A673 (cell line): ENCODE results near the gene FUT3.
"Not testable (repeated sequence)": the region's sequence is repeated elsewhere in the genome, so short reads cannot be mapped to it uniquely, and the experiment has no call there.

Experiments used
- EZH2 ChIP-seq: fragments of 200-600 bp; sonication (generic); IDR thresholded peaks from 2 replicates; pipeline ENCODE4 v1.6.1; 2017; ENCODE audit warnings: borderline replicate concordance, low read depth, mild to moderate bottlenecking, mixed read lengths, antibody characterized with exemption, low read length; ENCODE audit not compliant: poor library complexity, severe bottlenecking
- TF ChIP-seq, protein P1 (sequence below): fragments of 300-800, 200-600 bp; sonication (generic); conservative IDR thresholded peaks from 2 replicates; pipeline ENCODE4 v1.5.1; 2017; ENCODE audit warnings: low read depth, mild to moderate bottlenecking, antibody characterized with exemption, low read length, moderate library complexity, mixed read lengths

- TF ChIP-seq, protein P1, sequence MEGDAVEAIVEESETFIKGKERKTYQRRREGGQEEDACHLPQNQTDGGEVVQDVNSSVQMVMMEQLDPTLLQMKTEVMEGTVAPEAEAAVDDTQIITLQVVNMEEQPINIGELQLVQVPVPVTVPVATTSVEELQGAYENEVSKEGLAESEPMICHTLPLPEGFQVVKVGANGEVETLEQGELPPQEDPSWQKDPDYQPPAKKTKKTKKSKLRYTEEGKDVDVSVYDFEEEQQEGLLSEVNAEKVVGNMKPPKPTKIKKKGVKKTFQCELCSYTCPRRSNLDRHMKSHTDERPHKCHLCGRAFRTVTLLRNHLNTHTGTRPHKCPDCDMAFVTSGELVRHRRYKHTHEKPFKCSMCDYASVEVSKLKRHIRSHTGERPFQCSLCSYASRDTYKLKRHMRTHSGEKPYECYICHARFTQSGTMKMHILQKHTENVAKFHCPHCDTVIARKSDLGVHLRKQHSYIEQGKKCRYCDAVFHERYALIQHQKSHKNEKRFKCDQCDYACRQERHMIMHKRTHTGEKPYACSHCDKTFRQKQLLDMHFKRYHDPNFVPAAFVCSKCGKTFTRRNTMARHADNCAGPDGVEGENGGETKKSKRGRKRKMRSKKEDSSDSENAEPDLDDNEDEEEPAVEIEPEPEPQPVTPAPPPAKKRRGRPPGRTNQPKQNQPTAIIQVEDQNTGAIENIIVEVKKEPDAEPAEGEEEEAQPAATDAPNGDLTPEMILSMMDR = not testable (repeated sequence)
- not testable (repeated sequence) for TF ChIP-seq EZH2
These were observed 33.0 kb upstream of the FUT3 start for GRCh38 chr19:5884065-5884811.
